HuH-7.5 (cell line): ENCODE results near the gene TDO2.
"Not testable (repeated sequence)": the region's sequence is repeated elsewhere in the genome, so short reads cannot be mapped to it uniquely, and the experiment has no call there.

Experiments used
- DNase-seq: peaks from one replicate; pipeline ENCODE4 v3.0.0; 2011; ENCODE audit warnings: low spot score

TDO2 gene

DNA sequence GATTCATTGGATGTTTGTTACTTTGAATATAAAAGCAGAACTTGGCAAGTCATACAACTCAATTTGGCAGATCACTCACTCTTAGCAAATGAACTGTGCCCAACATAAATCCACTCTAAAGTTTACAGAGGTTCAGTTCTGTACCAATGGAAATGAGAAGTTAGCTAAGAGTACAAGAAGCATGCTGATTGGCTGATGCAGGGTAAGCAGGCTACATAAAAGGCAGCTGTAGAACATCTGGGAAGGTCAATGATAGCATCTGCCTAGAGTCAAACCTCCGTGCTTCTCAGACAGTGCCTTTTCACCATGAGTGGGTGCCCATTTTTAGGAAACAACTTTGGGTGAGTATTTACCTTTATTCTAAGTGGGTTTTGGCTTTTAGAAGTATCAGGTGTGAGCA, at the start of gene TDO2:
Gene TDO2, plus strand, starts transcription at position 244 of the 400 bp plus-strand sequence. Its CDS starts 63 bp downstream, at position 307.
- no peak for DNase-seq

DNA sequence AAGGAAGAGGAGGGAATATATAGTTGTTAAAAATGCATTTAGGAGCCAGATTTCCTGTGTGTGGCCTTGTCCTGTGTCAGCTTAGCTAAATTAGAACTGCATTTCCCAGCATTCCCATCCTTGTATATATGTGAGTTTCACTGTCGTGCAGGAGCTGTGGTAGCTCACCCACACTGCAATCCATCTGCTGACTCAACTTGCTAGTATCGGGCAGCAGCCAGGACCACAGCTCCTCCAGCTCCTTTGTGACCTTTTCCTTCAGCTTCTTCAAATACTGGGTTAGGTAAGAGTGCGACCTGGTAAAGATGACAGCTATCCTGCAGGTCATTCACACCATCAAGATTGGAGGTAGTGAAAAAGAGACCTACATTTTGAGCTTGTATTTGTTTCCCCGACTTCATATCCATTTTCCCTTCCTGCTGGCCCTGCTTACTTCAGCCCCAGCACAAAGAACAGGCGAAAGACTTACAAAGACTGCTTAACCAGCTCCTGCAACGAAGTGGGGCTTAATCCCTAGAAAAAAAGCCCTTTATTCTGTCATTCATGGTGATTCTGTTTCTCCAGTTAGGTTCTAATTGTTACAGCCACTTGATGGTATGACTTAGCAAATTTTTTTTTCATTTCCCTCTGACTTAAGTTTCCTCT, 48.8 kb upstream of the TDO2 start:
- DNase-seq: no peak

DNA sequence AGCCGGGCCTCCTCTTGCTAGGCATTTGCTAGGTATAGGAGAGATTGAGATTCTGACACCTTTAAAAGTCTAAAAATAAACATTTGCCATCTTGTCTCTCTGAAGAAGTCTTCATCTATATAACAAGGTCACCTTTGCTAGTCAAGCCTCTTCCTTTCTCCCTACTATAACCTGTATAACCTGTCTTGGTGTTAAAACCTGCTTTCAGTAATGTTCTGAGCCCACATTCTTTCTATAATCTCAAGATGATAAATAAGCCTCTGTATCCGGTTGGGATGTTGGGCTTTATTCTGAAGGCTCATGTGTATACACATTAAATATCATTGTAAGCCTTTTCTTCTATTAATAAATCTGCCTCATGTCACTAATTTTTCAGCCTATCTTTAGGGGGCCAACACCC, 47.6 kb upstream of the TDO2 start:
- no peak for DNase-seq

GRCh38 chr4:155866177-155866576, 37.3 kb upstream of the TDO2 start, which contains the start of gene ASIC5:
Gene ASIC5 (minus strand): TSS chr4:155866277. CDS start chr4:155866226, 51 bp downstream.
- DNase-seq: no peak

DNA sequence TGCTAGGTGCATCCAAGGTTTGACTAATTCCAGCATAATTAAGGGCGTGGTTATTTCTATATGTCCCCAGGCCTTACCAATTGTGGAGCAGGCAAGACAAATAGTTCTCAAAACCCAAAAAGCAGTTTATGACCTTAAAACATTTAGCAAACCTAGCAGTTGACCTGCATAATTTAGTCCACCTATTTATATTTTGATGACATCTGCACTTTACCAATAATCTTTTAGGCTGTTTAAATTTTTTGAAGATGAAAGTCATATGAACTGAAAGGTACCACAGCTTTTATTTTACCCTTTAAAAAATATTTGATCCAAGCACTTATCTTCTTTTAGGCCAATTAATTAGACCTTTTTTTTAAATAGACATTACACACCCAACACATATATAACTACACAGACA, 27.6 kb upstream of the TDO2 start:
- no peak for DNase-seq

DNA sequence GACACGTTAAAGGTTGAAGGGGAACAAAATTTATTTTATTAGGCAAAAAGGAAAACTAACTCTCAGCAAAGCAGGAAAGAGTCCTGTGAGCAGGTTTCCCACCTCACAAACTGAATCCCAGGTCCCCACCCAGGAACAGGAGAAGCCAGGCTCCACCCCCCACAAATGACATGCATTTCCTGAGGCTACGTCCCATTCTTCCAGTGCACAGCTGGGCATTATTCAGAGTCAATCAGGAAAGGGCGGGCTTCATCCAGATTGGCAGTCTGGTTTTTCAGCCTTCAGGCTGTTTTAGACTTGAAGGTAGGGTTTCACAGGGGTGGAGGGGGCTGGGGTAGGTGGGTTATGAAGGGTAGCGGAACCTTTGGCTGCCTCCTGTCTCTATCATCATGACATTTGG, 25.5 kb upstream of the TDO2 start:
- DNase-seq: no peak

DNA sequence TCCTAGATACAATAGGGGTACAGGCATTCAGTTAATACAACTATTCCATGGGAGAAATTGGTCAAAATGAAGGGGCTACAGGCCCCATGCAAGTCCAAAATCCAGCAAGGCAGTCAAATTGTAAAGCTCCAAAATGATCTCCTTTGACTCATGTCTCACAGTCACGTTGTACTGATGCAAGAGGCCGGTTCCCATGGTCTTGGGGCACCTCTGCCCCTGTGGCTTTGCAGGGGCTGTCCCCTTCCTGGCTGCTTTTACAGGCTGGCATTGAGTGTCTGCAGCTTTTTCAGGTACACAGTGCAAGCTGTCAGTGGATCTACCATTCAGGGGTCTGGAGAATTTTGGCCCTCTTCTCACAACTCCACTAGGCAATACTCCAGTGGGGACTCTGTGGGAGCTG, 24.9 kb upstream of the TDO2 start:
- no peak for DNase-seq

DNA sequence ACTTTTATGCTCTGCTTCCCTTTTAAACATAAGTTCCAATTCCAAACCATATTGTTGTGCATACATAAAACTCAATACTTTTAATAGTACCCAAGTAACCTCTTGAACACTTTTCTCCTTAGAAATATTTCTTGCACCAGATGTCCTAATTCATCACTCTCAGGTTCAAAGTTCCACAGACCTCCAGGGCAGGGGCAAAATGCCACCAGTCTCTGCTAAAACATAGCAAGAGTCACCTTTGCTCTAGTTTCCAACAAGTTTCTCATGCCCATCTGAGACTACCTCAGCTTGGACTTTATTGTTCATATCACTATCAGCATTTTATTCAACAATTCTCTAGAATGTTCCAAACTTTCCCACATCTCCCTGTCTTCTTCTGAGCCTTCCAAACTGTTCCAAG, 23.7 kb upstream of the TDO2 start:
- no peak for DNase-seq

DNA sequence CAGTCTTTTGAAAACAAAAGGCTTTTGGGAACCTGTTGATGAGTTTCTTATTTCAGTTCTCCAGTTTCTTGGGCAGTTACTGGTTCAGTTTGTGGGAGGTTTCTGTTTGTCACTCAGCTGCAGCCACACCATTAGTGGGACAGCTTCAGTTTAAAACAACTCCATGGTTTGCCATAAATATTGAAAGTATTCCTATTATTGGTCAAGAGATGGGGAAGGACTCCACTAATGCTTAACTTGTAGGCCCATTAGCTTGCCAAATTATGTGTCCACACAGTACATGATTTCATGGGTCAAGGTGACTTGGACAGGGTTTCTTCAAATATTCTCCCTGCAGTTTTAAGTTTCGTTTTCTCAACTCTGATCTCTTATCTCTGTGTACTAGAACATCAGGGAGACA, 21.9 kb upstream of the TDO2 start:
- DNase-seq: no peak

DNA sequence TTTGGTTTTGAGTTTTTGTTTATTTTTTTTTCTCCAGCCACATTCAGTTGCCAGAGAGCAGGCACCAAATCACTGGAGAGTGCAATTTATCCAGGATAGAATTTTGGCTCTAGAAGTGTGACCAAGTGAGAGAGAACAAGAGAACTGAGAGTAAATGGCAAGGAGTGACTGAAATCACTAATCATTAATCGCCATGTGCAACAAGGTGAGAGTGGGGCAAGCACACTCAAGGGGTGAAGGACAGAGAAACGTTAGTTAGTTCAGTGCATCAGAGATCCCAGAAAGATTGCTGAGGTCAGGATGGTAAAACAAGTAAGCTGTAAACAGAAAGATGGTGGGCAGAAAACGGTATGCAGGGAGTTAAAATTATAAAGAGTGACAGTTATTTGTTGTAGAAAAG, 19.6 kb upstream of the TDO2 start:
- no peak for DNase-seq

DNA sequence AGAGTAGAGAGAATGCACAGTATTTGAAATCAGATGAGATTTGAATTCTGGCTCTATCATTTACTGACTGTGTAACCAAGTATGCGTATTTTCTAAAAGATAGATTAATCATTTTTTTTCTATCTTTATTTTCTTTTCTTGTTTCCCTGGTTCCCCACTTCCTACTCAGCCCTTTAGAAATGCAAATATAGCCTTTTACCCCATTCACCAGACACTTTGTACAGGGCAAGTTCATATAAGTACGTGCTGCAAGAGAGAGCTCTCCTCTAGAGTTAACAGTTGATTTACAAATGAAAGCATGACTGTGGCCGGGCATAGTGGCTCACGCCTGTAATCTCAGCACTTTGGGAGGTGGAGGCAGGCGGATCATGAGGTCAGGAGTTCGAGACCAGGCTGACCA, 17.8 kb upstream of the TDO2 start:
- DNase-seq: no peak

GRCh38 chr4:155887045-155887444, 16.5 kb upstream of the TDO2 start:
- DNase-seq: no peak

- DNase-seq: no peak
Observed at GRCh38 chr4:155887847-155888570, 15.5 kb upstream of the TDO2 start.

GRCh38 chr4:155889031-155889793, 14.3 kb upstream of the TDO2 start:
- DNase-seq: no peak

GRCh38 chr4:155889946-155890345, 13.6 kb upstream of the TDO2 start:
- DNase-seq: no peak

- DNase-seq: no peak
Observed at GRCh38 chr4:155891058-155891457, 12.4 kb upstream of the TDO2 start.

DNA sequence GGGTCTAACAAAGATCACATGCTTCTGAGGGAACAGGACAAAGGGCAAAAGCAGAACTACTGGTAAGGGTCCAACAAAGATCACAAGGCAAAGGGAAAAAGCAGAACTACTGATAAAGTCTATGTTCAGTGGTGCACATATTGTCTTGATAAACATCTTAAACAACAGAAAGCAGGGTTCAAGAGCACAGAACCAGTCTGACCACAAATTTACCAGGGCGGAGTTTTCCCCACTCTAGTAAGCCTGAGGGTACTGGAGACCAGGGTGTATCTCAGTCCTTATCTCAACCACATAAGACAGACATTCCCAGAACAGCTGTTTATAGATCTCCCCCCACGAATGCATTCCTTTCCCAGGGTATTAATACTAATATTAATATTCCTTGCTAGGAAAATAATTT, 5.1 kb upstream of the TDO2 start:
- not testable (repeated sequence) for DNase-seq

DNA sequence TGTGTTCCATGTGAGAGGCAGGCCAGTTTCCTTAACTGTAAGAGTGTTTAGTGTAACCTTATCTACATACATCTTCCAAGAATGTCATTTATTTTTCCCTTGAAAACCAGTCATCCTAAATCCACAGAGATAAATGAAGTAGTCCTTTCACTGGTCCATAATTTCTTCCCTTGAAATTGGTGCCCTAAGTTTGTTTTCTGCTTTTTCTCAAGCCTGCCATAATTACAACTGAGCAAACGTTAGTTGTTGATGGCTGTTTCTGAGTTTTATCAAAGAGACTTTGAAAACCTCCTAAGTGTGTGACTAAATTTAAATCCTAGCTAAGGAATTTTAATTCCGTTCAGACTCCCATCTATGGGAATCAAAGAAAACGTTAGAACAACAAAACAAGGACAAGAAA, 3.6 kb upstream of the TDO2 start:
- DNase-seq: no peak

GRCh38 chr4:155900381-155900780, 3.1 kb upstream of the TDO2 start:
- no peak for DNase-seq

DNA sequence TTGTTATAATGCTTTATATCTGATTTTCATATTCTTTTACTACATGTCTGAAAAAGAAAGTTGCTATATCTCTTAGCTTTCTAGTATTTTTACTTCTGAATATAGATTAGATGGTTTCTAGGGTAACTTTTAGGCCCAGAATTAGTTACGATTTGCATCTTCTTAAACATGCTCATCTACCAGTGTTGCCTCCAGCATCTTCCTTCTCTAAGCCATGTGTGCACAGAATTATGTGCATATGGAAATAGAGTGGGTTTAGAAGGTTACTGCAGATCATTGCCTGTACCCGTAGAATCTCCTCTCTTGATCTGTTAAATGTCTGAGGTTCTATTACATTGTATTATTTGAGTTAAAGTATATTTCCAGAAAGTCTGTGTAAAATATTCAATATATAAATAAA, 2.5 kb upstream of the TDO2 start:
- no peak for DNase-seq

DNA sequence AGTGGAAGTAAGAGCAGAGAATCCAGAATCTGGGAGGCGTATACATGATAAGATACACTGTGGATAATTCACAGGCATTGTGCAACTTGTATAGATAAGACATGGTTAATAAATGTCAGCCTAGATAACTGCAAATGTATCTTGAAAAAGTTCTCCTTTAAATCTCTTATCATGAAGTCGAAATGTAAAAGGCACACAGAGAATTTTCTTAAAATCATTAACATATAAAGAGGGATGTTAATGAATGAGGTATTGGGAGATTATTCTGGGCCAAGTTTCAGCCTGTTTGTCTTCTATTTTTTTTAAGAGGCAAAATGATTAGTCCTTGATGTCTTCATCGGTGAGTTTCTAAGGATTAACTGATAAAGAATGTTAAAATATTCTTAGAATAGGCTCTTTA, 835 bp downstream of the TDO2 start:
- DNase-seq: no peak

- DNase-seq: no peak
Observed at GRCh38 chr4:155906554-155907247, 3.2 kb downstream of the TDO2 start.

- no peak for DNase-seq
Observed at GRCh38 chr4:155907556-155907955, 4.1 kb downstream of the TDO2 start.
